NT2/D1 (cell line): Measurements from ENCODE around the gene PPP2R3B.

ENCODE experiments used
- DNase-seq: peaks from one replicate; pipeline ENCODE4 v3.0.0-alpha.2; 2011; ENCODE audit warnings: low read depth, low spot score
- H3K27me3 ChIP-seq: 2 replicates; pipeline ENCODE4 v1.6.0; 2011; ENCODE audit warnings: mild to moderate bottlenecking; ENCODE audit not compliant: insufficient read length, insufficient read depth
- H3K36me3 ChIP-seq: 2 replicates; pipeline ENCODE4 v1.6.1; 2011; ENCODE audit warnings: mild to moderate bottlenecking, low read length, mixed read lengths; ENCODE audit not compliant: insufficient read depth, insufficient read length
- H3K4me1 ChIP-seq: 2 replicates; pipeline ENCODE4 v1.5.1; 2011; ENCODE audit not compliant: insufficient read depth, insufficient read length
- H3K4me3 ChIP-seq: 2 replicates; pipeline ENCODE4 v1.5.1; 2011; ENCODE audit warnings: low read depth; ENCODE audit not compliant: insufficient read length
- H3K9ac ChIP-seq: 2 replicates; pipeline ENCODE4 v1.6.0; 2011; ENCODE audit warnings: low read depth; ENCODE audit not compliant: insufficient read length
- H3K9me3 ChIP-seq: 2 replicates; pipeline ENCODE4 v1.5.1; 2011; ENCODE audit warnings: mild to moderate bottlenecking, low read length; ENCODE audit not compliant: insufficient read depth
- SUZ12 ChIP-seq: IDR thresholded peaks from 2 replicates; pipeline ENCODE4 v1.6.1; 2011; ENCODE audit not compliant: insufficient read length, insufficient read depth; ENCODE audit errors: extremely low read depth
- YY1 ChIP-seq: IDR thresholded peaks from 2 replicates; pipeline ENCODE4 v1.6.1; 2011; ENCODE audit not compliant: insufficient read length, insufficient read depth
- ZNF274 ChIP-seq: IDR thresholded peaks from 2 replicates; pipeline ENCODE4 v1.6.1; 2011; ENCODE audit warnings: mild to moderate bottlenecking, low read depth, low read length

The PPP2R3B gene

GRCh38 chrX:368811-369562 lies 17.7 kb downstream of the PPP2R3B start:
- H3K4me3 ChIP-seq = no peak overlapping the region
- H3K9me3 ChIP-seq = no peaks in the 10 kb centered on the region
- peaks cover 14% of the 10 kb centered on the region for H3K36me3 ChIP-seq
- peaks cover 21% of the 10 kb centered on the region for H3K4me1 ChIP-seq
- peaks cover 20% of the 10 kb centered on the region for H3K27me3 ChIP-seq
- TF ChIP-seq SUZ12 (no peak), ZNF274 (no peak), YY1 (no peak)
- no peak for DNase-seq
- H3K9ac ChIP-seq = peak overlapping the region; percentile 33

- peaks cover 10% of the 10 kb centered on the region; the same call in 1 of the 2 replicates for H3K9me3 ChIP-seq
- TF ChIP-seq YY1 = no peak
Measured at GRCh38 chrX:367866-368265, 18.8 kb downstream of the PPP2R3B start.

GRCh38 chrX:367349-367748 lies 19.4 kb downstream of the PPP2R3B start:
- H3K9me3 ChIP-seq = peaks cover 10% of the 10 kb centered on the region; the same call in 1 of the 2 replicates
- peaks cover 16% of the 10 kb centered on the region for H3K4me1 ChIP-seq
- H3K27me3 ChIP-seq = peaks cover 5% of the 10 kb centered on the region
- TF ChIP-seq ZNF274 = no peak
- TF ChIP-seq YY1 = no peak
- no peak for TF ChIP-seq SUZ12
- H3K36me3 ChIP-seq = peaks cover 21% of the 10 kb centered on the region
- no peak for DNase-seq
- H3K9ac ChIP-seq = no peak overlapping the region
- no peak overlapping the region for H3K4me3 ChIP-seq

More at GRCh38 chrX:367866-368265, 18.8 kb downstream of the PPP2R3B start:
- Histone ChIP-seq H3K4me1 (peaks cover 16% of the 10 kb centered on the region), H3K4me3 (no peak overlapping the region), H3K9ac (no peak overlapping the region), H3K36me3 (peaks cover 21% of the 10 kb centered on the region), H3K27me3 (peaks cover 10% of the 10 kb centered on the region)
- no peak for DNase-seq

- no peak overlapping the region for H3K4me3 ChIP-seq
- H3K27me3 ChIP-seq = no peaks in the 10 kb centered on the region
- no peak for DNase-seq
- peaks cover 34% of the 10 kb centered on the region for H3K9me3 ChIP-seq
- TF ChIP-seq ZNF274 (no peak), YY1 (no peak)
- no peaks in the 10 kb centered on the region for H3K4me1 ChIP-seq
- H3K9ac ChIP-seq = no peak overlapping the region
- H3K36me3 ChIP-seq = peaks cover 38% of the 10 kb centered on the region
Measured at GRCh38 chrX:363621-364375, 22.9 kb downstream of the PPP2R3B start.

- no peaks in the 10 kb centered on the region for H3K4me1 ChIP-seq
- H3K27me3 ChIP-seq = no peaks in the 10 kb centered on the region
- no peak overlapping the region for H3K4me3 ChIP-seq
- DNase-seq = no peak
- no peak for TF ChIP-seq ZNF274
- no peak for TF ChIP-seq YY1
- TF ChIP-seq SUZ12 = no peak
- peaks cover 34% of the 10 kb centered on the region for H3K9me3 ChIP-seq
- no peak overlapping the region for H3K9ac ChIP-seq
- H3K36me3 ChIP-seq = peaks cover 43% of the 10 kb centered on the region
Measured at GRCh38 chrX:362937-363620, 23.6 kb downstream of the PPP2R3B start.

GRCh38 chrX:362351-362750 lies 24.4 kb downstream of the PPP2R3B start:
- peaks cover 34% of the 10 kb centered on the region for H3K9me3 ChIP-seq
- H3K4me1 ChIP-seq = no peaks in the 10 kb centered on the region
- H3K9ac ChIP-seq = no peak overlapping the region
- H3K4me3 ChIP-seq = no peak overlapping the region
- H3K27me3 ChIP-seq = no peaks in the 10 kb centered on the region
- peaks cover 48% of the 10 kb centered on the region for H3K36me3 ChIP-seq
- DNase-seq = no peak
- TF ChIP-seq ZNF274 (no peak), YY1 (no peak), SUZ12 (no peak)
